Liver (tissue), 3 donors: ENCODE results near the gene FUT7.

ENCODE experiments used
- FOXA1 ChIP-seq: IDR thresholded peaks from 2 replicates; pipeline ENCODE4 v1.6.1; 2016; ENCODE audit warnings: antibody characterized with exemption
- FOXA2 ChIP-seq: IDR thresholded peaks from 2 replicates; pipeline ENCODE4 v1.6.1; 2016; ENCODE audit warnings: antibody characterized with exemption
- JUND ChIP-seq, 2 donors: IDR thresholded peaks; 2 replicates each; pipeline ENCODE4 v1.6.1; 2016; ENCODE audit warnings: antibody characterized with exemption in 2 of 2
- RAD21 ChIP-seq, 2 donors: IDR thresholded peaks; 2 replicates each; pipeline ENCODE4 v1.6.1; 2016; ENCODE audit warnings: antibody characterized with exemption in 2 of 2, mild to moderate bottlenecking in 2 of 2
- TAF1 ChIP-seq: conservative IDR thresholded peaks from 2 replicates; pipeline ENCODE4 v1.6.1; 2016; ENCODE audit warnings: antibody characterized with exemption, mild to moderate bottlenecking
- TF ChIP-seq, protein P1 (sequence below): fragments of 150-350 bp; IDR thresholded peaks from 2 replicates; pipeline ENCODE4 v1.5.1; 2017; ENCODE audit warnings: improper control_type of control experiment, low read depth, low read length; ENCODE audit not compliant: missing input control
- TF ChIP-seq, protein P2 (sequence below): IDR thresholded peaks from 2 replicates; pipeline ENCODE4 v1.6.1; 2016; ENCODE audit warnings: antibody characterized with exemption
- TF ChIP-seq, protein P3 (sequence below): IDR thresholded peaks from 2 replicates; pipeline ENCODE4 v1.6.1; 2016; ENCODE audit warnings: antibody characterized with exemption, mild to moderate bottlenecking
- TF ChIP-seq, protein P4 (sequence below): IDR thresholded peaks from 2 replicates; pipeline ENCODE4 v1.6.1; 2016; ENCODE audit warnings: antibody characterized with exemption
- donor health status: healthy.
- donor health status: healthy.

DNA sequence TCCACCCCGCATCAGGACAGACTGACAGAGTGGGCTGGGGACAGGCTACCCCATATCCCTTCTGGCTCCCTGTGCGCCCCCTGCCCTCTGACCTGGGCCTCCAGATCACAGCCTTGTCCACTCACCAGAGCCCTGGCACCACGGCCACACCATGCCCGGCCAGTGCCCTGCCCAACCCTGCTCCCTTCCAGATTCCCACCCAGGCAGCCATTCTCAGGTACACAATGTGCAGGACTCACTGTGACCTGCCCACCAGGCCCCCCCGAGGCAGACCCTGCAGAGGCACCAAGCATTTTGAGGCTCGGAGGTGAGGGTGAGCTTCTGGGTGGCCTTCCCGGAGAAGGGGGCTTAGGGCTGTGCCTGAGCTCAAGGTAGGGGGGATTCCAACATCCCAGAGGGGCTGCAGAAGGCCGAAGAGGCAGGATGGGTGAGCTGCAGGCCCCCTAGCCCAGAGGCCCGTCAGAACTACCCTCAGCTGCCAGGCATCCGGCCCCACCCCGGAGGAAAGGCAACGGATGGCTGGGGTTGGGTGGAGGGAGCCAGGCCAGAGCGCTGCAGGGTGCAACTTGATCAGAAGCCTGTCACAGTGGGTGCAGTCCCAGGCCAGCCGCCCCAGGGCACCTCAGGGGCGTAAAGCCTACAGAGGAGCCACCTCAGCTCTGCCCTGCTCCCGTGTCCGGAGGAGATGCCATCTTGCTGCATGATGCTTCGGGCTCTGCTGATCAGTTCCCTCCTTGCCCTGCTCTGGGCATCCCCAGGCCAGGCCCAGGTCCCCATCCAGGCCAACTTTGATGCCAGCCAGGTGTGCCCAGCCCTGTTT is 49.4 kb downstream of the FUT7 start, which contains the start of gene LCNL1:
- TF ChIP-seq, protein P1, sequence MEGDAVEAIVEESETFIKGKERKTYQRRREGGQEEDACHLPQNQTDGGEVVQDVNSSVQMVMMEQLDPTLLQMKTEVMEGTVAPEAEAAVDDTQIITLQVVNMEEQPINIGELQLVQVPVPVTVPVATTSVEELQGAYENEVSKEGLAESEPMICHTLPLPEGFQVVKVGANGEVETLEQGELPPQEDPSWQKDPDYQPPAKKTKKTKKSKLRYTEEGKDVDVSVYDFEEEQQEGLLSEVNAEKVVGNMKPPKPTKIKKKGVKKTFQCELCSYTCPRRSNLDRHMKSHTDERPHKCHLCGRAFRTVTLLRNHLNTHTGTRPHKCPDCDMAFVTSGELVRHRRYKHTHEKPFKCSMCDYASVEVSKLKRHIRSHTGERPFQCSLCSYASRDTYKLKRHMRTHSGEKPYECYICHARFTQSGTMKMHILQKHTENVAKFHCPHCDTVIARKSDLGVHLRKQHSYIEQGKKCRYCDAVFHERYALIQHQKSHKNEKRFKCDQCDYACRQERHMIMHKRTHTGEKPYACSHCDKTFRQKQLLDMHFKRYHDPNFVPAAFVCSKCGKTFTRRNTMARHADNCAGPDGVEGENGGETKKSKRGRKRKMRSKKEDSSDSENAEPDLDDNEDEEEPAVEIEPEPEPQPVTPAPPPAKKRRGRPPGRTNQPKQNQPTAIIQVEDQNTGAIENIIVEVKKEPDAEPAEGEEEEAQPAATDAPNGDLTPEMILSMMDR: no peak
- TF ChIP-seq TAF1 (no peak), RAD21 (IDR thresholded peaks at IDR 0.05) (no peak), FOXA1 (no peak), JUND (IDR thresholded peaks at IDR 0.05) (no peak), FOXA2 (no peak)
- TF ChIP-seq, protein P2, sequence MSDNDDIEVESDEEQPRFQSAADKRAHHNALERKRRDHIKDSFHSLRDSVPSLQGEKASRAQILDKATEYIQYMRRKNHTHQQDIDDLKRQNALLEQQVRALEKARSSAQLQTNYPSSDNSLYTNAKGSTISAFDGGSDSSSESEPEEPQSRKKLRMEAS: no peak
- TF ChIP-seq, protein P3, sequence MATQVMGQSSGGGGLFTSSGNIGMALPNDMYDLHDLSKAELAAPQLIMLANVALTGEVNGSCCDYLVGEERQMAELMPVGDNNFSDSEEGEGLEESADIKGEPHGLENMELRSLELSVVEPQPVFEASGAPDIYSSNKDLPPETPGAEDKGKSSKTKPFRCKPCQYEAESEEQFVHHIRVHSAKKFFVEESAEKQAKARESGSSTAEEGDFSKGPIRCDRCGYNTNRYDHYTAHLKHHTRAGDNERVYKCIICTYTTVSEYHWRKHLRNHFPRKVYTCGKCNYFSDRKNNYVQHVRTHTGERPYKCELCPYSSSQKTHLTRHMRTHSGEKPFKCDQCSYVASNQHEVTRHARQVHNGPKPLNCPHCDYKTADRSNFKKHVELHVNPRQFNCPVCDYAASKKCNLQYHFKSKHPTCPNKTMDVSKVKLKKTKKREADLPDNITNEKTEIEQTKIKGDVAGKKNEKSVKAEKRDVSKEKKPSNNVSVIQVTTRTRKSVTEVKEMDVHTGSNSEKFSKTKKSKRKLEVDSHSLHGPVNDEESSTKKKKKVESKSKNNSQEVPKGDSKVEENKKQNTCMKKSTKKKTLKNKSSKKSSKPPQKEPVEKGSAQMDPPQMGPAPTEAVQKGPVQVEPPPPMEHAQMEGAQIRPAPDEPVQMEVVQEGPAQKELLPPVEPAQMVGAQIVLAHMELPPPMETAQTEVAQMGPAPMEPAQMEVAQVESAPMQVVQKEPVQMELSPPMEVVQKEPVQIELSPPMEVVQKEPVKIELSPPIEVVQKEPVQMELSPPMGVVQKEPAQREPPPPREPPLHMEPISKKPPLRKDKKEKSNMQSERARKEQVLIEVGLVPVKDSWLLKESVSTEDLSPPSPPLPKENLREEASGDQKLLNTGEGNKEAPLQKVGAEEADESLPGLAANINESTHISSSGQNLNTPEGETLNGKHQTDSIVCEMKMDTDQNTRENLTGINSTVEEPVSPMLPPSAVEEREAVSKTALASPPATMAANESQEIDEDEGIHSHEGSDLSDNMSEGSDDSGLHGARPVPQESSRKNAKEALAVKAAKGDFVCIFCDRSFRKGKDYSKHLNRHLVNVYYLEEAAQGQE: no peak
- TF ChIP-seq, protein P4, sequence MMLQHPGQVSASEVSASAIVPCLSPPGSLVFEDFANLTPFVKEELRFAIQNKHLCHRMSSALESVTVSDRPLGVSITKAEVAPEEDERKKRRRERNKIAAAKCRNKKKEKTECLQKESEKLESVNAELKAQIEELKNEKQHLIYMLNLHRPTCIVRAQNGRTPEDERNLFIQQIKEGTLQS: no peak
